A673 (cell line): ENCODE measurements around the gene MINDY4. TPM values are rescaled to one million over a fixed set of nuclear protein-coding genes. Genes with fewer than 3 reads are reported as not detected.

ENCODE experiments used
- BruUV-seq: library from RNA; stranded (reverse); fragments of 400-500 nt; replicated peaks from 2 replicates; lab custom pipeline; 2021; lab: Mats Ljungman, UMichigan
- CTCF ChIA-PET: fragments of 300-600 bp; sonication (Branson Sonifier 250); formaldehyde crosslinking; loops from one replicate; lab custom pipeline; 2022; ENCODE audit warnings: antibody characterized with exemption; lab: Charles Lee
- POLR2A ChIA-PET: fragments of 300-600 bp; sonication (Branson Sonifier 250); formaldehyde crosslinking; loops from one replicate; lab custom pipeline; 2022; ENCODE audit warnings: antibody characterized with exemption; ENCODE audit not compliant: low non-redundant PET; lab: Charles Lee
- DNase-seq: peaks from one replicate; pipeline ENCODE4 v3.0.0-alpha.2; 2015; ENCODE audit warnings: low spot score
- H3K27ac ChIP-seq: fragments of 200-600 bp; sonication (generic); 2 replicates; pipeline ENCODE4 v1.5.1; 2016; ENCODE audit warnings: mixed run types, low read depth, mild to moderate bottlenecking, mixed read lengths, antibody characterized with exemption, low read length; ENCODE audit not compliant: poor library complexity, severe bottlenecking
- H3K27me3 ChIP-seq: fragments of 200-600 bp; sonication (generic); replicated peaks from 2 replicates; pipeline ENCODE4 v1.6.1; 2017; ENCODE audit warnings: mixed run types, low read depth, mild to moderate bottlenecking, mixed read lengths, antibody characterized with exemption, low read length; ENCODE audit not compliant: insufficient read depth, poor library complexity
- H3K36me3 ChIP-seq: fragments of 200-600 bp; sonication (generic); 2 replicates; pipeline ENCODE4 v1.6.1; 2016; ENCODE audit warnings: mixed run types, mild to moderate bottlenecking, mixed read lengths, antibody characterized with exemption, low read length; ENCODE audit not compliant: insufficient read depth, poor library complexity, severe bottlenecking
- H3K4me1 ChIP-seq: fragments of 200-600 bp; sonication (generic); 2 replicates; pipeline ENCODE4 v1.6.1; 2017; ENCODE audit warnings: mixed run types, mild to moderate bottlenecking, mixed read lengths, antibody characterized with exemption, low read length; ENCODE audit not compliant: insufficient read depth, poor library complexity, severe bottlenecking
- H3K4me3 ChIP-seq: fragments of 200-600 bp; sonication (generic); 2 replicates; pipeline ENCODE4 v1.5.1; 2016; ENCODE audit warnings: low read depth, mixed run types, mild to moderate bottlenecking, mixed read lengths, low read length; ENCODE audit not compliant: poor library complexity, severe bottlenecking
- H3K9me3 ChIP-seq: fragments of 200-600 bp; sonication (generic); 2 replicates; pipeline ENCODE4 v1.6.1; 2016; ENCODE audit warnings: mixed run types, low read depth, mild to moderate bottlenecking, mixed read lengths, antibody characterized with exemption, low read length; ENCODE audit not compliant: poor library complexity, severe bottlenecking
- CTCF ChIP-seq: fragments of 300-800, 200-600 bp; sonication (generic); conservative IDR thresholded peaks from 2 replicates; pipeline ENCODE4 v1.5.1; 2017; ENCODE audit warnings: low read depth, mild to moderate bottlenecking, antibody characterized with exemption, low read length, moderate library complexity, mixed read lengths
- EZH2 ChIP-seq: fragments of 200-600 bp; sonication (generic); IDR thresholded peaks from 2 replicates; pipeline ENCODE4 v1.6.1; 2017; ENCODE audit warnings: borderline replicate concordance, low read depth, mild to moderate bottlenecking, mixed read lengths, antibody characterized with exemption, low read length; ENCODE audit not compliant: poor library complexity, severe bottlenecking
- intact Hi-C: fragments of 100-400 bp; cut with micrococcal nuclease; formaldehyde crosslinking; loops from one replicate; pipeline ENCODE4 v1.10.0; 2022; ENCODE audit not compliant: unreplicated experiment
- total RNA-seq: library from RNA; stranded (reverse); gene quantifications from 2 replicates; pipeline ENCODE4 v1.2.3, GENCODE V29; 2021

The MINDY4 gene
- total RNA-seq, 1 experiment from 2014 or later, result 3.8 TPM

GRCh38 chr7:30890226-30890625 lies 119.0 kb downstream of the MINDY4 start:
- TF ChIP-seq CTCF (no peak), EZH2 (no peak)
- Histone ChIP-seq H3K4me1 (no peaks in the 10 kb centered on the region), H3K27me3 (no peaks in the 10 kb centered on the region), H3K9me3 (no peaks in the 10 kb centered on the region), H3K36me3 (no peaks in the 10 kb centered on the region), H3K4me3 (no peak overlapping the region), H3K27ac (no peak overlapping the region)
- no peak for DNase-seq
- intact Hi-C loops, result no loop called here
- CTCF ChIA-PET, result no interaction called here
- no TSS peak for BruUV-seq
- POLR2A ChIA-PET, result no interaction called here

- no peak overlapping the region for H3K4me3 ChIP-seq
- peaks cover 14% of the 10 kb centered on the region for H3K4me1 ChIP-seq
- CTCF ChIA-PET, result no interaction called here
- no peak for DNase-seq
- intact Hi-C loops, result no loop called here
- no peaks in the 10 kb centered on the region for H3K27me3 ChIP-seq
- POLR2A ChIA-PET, result no interaction called here
- H3K27ac ChIP-seq, result no peak overlapping the region
- H3K36me3 ChIP-seq, result no peaks in the 10 kb centered on the region
- no peaks in the 10 kb centered on the region for H3K9me3 ChIP-seq
- TF ChIP-seq CTCF (no peak), EZH2 (no peak)
- BruUV-seq, result no TSS peak
These were observed 122.1 kb downstream of the MINDY4 start for GRCh38 chr7:30893357-30893756.

- CTCF ChIA-PET, result no interaction called here
- Histone ChIP-seq H3K4me1 (peaks cover 14% of the 10 kb centered on the region), H3K4me3 (no peak overlapping the region), H3K36me3 (no peaks in the 10 kb centered on the region), H3K27ac (no peak overlapping the region), H3K27me3 (no peaks in the 10 kb centered on the region), H3K9me3 (no peaks in the 10 kb centered on the region)
- POLR2A ChIA-PET, result no interaction called here
- intact Hi-C loops, result no loop called here
- DNase-seq, result no peak
- BruUV-seq, result no TSS peak
- no peak for TF ChIP-seq CTCF
- TF ChIP-seq EZH2, result no peak
These were observed 122.8 kb downstream of the MINDY4 start for GRCh38 chr7:30894009-30894408.
